Epithelial cell of proximal tubule (primary cell): ENCODE results near the gene ZFP1. TPM values are rescaled to one million over a fixed set of nuclear protein-coding genes. Genes with fewer than 3 reads are reported as not detected.

ENCODE experiments used
- DNase-seq: peaks from one replicate; pipeline ENCODE4 v3.0.0-alpha.2; 2011; ENCODE audit warnings: low read depth
- H3K4me3 ChIP-seq: 2 replicates; pipeline ENCODE4 v1.5.1; 2011; ENCODE audit warnings: low read depth, mild to moderate bottlenecking, low read length
- total RNA-seq: library from RNA; depleted of rRNA; stranded (reverse); fragments of >200 nt; gene quantifications from 2 replicates; pipeline ENCODE4 v1.2.3, GENCODE V29; 2015
- TF ChIP-seq, protein P1 (sequence below): conservative IDR thresholded peaks from 2 replicates; pipeline ENCODE4 v1.5.1; 2012; ENCODE audit warnings: low read depth, mild to moderate bottlenecking, low read length

ZFP1 gene
- total RNA-seq, 1 donor from 2014 or later: 8.1 TPM

DNA sequence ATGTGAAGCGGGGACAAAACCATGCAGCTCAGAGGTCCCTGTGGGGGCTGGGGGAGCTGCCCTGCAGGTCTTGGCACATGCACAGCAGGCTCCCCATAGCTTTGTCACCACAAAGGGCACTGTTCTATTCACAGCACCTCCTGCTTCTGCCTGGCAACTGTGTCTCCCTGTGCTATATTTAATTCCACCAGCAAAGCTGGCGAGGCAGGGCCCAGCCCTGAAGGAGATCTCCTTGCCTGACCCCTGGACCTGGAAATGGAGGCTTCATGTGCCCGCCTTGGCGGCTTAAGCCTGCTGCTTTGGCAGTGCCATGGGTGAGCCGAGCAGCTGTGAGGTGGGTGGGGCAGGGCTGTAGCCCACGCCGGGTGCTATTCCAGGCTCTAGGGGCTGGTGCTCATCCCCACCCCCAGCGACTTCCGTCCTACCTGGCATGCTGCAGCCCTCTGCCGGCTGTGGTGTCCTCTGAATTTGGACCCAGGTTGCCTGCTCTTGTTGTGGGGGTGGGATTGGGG lies 38.5 kb upstream of the ZFP1 start:
- TF ChIP-seq, protein P1, sequence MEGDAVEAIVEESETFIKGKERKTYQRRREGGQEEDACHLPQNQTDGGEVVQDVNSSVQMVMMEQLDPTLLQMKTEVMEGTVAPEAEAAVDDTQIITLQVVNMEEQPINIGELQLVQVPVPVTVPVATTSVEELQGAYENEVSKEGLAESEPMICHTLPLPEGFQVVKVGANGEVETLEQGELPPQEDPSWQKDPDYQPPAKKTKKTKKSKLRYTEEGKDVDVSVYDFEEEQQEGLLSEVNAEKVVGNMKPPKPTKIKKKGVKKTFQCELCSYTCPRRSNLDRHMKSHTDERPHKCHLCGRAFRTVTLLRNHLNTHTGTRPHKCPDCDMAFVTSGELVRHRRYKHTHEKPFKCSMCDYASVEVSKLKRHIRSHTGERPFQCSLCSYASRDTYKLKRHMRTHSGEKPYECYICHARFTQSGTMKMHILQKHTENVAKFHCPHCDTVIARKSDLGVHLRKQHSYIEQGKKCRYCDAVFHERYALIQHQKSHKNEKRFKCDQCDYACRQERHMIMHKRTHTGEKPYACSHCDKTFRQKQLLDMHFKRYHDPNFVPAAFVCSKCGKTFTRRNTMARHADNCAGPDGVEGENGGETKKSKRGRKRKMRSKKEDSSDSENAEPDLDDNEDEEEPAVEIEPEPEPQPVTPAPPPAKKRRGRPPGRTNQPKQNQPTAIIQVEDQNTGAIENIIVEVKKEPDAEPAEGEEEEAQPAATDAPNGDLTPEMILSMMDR: peak; percentile 8
- no peak overlapping the region for H3K4me3 ChIP-seq
- DNase-seq: no peak

- peak overlapping the region; percentile 6 for H3K4me3 ChIP-seq
- no peak for DNase-seq
- TF ChIP-seq, protein P1: peak; percentile 87
Observed at GRCh38 chr16:75110637-75111513, 37.4 kb upstream of the ZFP1 start.

DNA sequence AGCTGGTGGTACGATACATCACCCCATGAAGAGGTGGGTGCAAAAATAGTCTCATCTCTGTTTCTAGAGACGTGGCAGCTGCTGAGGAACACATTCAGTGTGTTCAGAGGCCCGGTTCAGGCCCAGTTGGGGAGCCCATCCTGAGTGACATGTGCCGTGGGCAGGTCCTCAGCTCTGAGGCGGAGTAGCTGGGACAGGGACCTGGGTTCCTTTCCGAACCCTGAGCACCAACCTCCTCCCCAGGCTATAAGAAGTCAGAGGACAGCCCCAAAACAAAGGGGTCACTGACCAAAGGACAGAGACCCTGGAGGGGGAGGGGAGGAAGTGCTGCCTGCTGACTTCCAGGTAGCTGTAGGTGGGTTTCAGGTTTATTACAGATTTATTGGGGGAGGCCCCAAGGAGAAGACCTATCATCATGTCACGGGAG lies 36.8 kb upstream of the ZFP1 start:
- no peak for DNase-seq
- TF ChIP-seq, protein P1: no peak
- H3K4me3 ChIP-seq: no peak overlapping the region

DNA sequence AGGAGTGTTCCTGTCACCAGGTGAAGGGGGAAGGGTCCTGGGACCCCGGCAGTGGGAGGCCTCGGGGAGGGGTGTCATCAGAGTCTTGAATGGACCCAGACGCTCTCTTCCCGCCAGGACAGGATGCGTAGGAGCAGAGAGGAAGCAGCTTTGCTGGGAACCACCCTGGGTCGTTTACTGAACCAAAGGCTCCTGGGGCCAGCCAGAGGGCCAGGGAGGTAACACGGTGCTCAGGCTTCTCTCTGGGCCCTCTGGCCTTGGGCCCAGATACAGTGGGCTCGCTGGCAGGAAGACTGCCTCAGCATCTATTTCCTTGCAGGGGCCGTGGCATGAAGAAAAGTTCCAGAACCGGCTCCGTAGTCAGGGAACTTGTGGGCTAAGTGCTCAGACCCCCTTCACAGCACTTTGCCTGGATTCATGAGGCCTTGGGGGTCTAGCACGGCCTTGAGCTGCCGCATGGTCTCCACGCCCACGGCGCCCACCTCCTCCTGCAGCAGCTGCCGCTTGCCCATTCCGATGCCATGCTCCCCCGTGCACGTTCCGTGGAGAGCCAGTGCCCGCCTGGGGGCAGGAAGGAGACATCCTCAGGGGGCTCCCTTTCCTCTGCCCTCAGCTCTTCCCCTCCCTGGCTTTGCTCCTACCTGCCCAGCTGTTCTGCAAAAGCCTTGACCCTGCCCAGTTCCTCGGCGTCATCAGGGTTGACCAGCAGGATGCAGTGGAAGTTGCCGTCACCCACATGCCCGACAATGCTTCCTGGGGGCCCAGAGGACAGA lies 36.2 kb upstream of the ZFP1 start:
- TF ChIP-seq, protein P1: no peak
- DNase-seq: no peak
- no peak overlapping the region for H3K4me3 ChIP-seq

DNA sequence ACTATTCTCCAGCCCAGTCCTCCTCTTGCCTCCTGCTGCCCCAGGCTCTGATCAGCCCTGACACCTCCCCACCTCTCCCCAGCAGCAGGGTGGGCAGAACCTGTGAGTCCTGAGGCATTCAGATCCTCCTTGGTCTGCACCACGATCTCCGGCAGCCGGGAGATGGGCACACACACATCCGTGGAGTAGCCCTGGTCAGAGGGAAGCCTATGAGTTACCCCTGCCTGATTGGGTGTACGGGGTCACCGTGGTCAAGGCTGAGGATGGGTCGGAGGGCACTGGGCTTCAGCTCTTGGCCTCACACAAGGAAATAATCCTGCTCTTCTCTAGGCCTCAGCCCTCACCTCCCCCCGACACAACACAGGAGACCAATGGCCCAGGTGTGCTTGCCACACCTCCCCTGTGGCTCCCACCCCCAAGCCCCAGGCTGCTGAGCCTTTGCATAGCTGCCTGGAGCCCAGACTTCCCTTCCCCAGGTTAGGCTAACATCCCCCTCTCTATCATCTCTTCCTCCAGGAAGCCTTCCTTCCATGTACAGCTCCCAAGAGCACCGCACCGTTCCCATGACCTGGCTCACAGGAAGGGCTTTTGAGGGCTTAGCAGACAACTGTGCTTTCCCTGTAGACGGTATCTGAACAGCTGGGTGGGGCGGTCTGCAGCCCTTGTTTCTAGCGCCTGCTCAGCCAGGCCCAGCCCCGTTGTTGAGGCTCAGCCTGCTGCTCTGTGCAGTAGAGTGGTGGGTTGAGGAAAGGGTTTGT lies 35.4 kb upstream of the ZFP1 start:
- DNase-seq: no peak
- no peak overlapping the region for H3K4me3 ChIP-seq
- TF ChIP-seq, protein P1: no peak

DNA sequence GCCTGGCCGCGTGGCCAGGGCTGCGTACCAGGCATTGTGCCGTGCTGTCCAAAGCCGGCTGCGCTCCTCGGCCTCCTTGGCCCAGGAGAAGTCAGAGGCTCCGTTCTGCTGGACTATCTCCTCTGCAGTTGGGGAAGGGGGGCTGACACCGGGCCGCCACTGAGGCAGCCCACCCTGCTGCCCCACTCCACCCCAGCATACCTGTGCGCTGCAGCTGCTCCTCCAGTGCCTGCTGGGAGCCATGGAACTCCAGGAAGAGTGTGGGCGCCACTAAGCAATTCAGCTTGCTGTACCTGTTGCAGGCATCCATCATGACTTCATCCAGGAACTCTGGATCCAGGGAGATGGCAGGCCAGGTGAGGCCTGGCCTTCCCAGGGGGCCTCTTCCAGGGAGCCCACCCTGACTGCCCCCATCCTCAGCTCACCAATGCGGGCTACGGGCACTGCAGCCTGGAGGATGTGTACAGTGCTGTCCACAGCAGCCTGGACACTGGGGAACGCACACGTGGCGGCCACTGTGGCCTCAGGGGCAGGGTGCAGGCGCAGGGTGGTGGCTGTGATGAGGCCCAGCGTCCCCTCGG lies 34.7 kb upstream of the ZFP1 start:
- DNase-seq: no peak
- TF ChIP-seq, protein P1: no peak
- no peak overlapping the region for H3K4me3 ChIP-seq
